ENCODE data around the gene NRROS. TPM values are rescaled to one million over a fixed set of nuclear protein-coding genes. Genes with fewer than 3 reads are reported as not detected.

NRROS gene
- polyA plus RNA-seq, 2 of the 4 experiments (the other 2 are of a cell fraction): not detected

DNA sequence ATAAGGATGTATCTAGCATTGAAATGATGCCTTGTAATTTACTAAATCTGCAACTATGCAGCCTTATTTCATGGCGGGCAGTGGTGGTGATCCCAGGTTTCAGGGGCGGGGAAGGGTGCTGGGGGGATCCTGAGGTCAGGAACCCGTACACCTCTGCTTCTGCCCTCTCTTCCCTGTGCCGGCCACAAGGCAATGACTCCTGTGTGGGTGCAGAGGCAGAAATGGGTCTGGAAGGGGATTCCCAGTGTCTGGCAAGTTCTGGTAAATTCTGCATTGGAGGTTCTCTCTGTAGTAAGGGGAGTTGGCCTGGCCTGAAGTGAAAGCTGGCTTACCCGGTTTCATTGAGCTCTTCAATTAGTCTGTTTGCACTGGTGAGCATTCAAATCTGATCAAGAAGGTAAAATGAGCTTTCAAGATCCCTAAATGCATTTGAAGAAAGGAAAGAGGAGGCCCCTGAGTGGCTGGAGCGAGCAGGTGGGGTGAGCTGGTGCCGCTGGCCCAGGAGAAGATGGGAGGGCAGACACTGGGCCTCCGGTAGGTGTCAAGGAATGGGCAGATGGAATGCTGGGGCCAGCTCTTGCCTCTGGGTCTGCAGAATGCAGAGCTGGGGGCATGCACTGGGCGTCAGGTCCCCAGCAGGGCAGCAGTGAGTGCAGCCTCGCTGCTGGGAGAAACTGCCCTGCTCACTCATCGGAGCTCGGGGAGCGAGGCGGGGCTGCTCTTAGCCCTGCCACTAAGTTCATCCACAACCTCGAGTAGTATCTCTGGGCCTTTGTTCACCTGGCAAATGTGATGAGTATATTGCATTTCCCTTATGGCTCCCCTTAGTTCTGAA is 13.7 kb downstream of the NRROS start:
- POLR2A ChIA-PET: no interaction called here

DNA sequence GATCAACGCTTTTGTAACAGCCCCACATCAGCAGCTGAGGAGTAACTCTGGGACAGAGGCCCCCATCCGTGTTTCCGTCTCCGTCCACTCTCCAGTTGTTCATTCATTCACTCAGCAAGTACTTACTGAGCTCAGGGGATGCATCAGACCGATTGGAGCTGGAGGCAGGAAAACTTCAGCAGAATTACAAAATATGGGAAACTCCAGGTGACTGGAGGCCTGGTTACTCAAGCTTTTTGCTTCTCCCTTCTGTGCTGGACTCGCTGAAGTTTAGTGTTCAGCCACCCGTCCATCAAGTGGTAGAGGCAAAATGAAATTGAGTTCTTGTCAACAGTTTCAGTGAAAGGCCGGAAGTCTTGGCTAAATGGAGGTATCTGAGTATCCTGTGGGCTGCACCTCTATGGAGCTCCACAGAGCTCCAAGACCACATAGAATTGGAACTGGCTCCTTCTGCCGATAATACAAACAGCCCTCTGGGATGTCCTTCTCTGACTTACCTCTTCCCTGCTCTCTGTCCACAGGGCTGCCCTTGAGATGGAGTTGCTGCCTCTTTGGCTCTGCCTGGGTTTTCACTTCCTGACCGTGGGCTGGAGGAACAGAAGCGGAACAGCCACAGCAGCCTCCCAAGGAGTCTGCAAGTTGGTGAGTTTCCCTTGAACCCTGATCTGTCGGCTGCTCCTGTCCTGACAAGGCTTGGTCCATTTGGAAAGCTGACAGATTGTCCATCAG is 14.7 kb downstream of the NRROS start:
- ChIA-PET CTCF (no interaction called here), POLR2A (no interaction called here)
- Histone ChIP-seq H3K4me1 (peaks cover 16% of the 10 kb centered on the region), H3K27ac (no peak overlapping the region), H3K9me3 (no peaks in the 10 kb centered on the region), H3K4me2 (no peak overlapping the region), H3K4me3 (no peak overlapping the region)
- WGBS (ENCODE audit: missing lambda C conversion rate): 87% methylated on average over 12 of the region's 12 CpGs
- DNase-seq (ENCODE audit: low read depth in 1 of 2, low spot score in 1 of 2) (no peak), ATAC-seq (no peak), FAIRE-seq (no peak)
- TF ChIP-seq ZFP36 (IDR thresholded peaks at IDR 0.05; ENCODE audit: borderline replicate concordance, partially characterized antibody) (no peak), POLR2AphosphoS2 (conservative IDR thresholded peaks at IDR 0.05; ENCODE audit: low read length) (no peak), GATA3 (IDR thresholded peaks at IDR 0.05; ENCODE audit: borderline replicate concordance) (no peak), CBX8 (IDR thresholded peaks at IDR 0.05) (no peak), CHD2 (IDR thresholded peaks at IDR 0.05; ENCODE audit: low read length, partially characterized antibody) (no peak), JUNB (IDR thresholded peaks at IDR 0.05) (no peak), RARB (CRISPR knock-in tag; IDR thresholded peaks at IDR 0.05) (no peak), MYC (IDR thresholded peaks at IDR 0.05; ENCODE audit: borderline replicate concordance, low read length) (no peak), ZC3H11A (IDR thresholded peaks at IDR 0.05) (no peak), MAFK (IDR thresholded peaks at IDR 0.05; ENCODE audit: partially characterized antibody) (no peak)
- TF ChIP-seq, protein P1, sequence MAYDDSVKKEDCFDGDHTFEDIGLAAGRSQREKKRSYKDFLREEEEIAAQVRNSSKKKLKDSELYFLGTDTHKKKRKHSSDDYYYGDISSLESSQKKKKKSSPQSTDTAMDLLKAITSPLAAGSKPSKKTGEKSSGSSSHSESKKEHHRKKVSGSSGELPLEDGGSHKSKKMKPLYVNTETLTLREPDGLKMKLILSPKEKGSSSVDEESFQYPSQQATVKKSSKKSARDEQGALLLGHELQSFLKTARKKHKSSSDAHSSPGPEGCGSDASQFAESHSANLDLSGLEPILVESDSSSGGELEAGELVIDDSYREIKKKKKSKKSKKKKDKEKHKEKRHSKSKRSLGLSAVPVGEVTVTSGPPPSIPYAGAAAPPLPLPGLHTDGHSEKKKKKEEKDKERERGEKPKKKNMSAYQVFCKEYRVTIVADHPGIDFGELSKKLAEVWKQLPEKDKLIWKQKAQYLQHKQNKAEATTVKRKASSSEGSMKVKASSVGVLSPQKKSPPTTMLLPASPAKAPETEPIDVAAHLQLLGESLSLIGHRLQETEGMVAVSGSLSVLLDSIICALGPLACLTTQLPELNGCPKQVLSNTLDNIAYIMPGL (CRISPR knock-in tag; IDR thresholded peaks at IDR 0.05; ENCODE audit: borderline replicate concordance): no peak

More for the DNA sequence above, 13.7 kb downstream of the NRROS start:
- CTCF ChIA-PET: no interaction called here
- TF ChIP-seq PHF8 (IDR thresholded peaks at IDR 0.05; ENCODE audit: borderline replicate concordance, low read depth) (no peak), RNF2 (IDR thresholded peaks at IDR 0.05; ENCODE audit: borderline replicate concordance, low read depth) (no peak), NR3C1 (IDR thresholded peaks at IDR 0.05) (no peak), HOXB5 (CRISPR knock-in tag; IDR thresholded peaks at IDR 0.05) (no peak), RAD21 (conservative IDR thresholded peaks at IDR 0.05 in 1 of 2, IDR thresholded peaks at IDR 0.05 in 1 of 2) (no peak), POLR2AphosphoS2 (conservative IDR thresholded peaks at IDR 0.05; ENCODE audit: low read length) (no peak), HOXB13 (CRISPR knock-in tag; IDR thresholded peaks at IDR 0.05; ENCODE audit: low read depth) (no peak), SMC3 (IDR thresholded peaks at IDR 0.05) (no peak)
- DNase-seq (ENCODE audit: low read depth in 1 of 2, low spot score in 1 of 2) (no peak), ATAC-seq (no peak), FAIRE-seq (no peak)
- Histone ChIP-seq H3K4me3 (no peak overlapping the region), H3K27ac (no peak overlapping the region), H3K4me1 (peaks cover 16% of the 10 kb centered on the region), H3K9me3 (no peaks in the 10 kb centered on the region), H3K4me2 (no peak overlapping the region)
- 79% methylated on average over 15 of the region's 15 CpGs for WGBS (ENCODE audit: missing lambda C conversion rate)

DNA sequence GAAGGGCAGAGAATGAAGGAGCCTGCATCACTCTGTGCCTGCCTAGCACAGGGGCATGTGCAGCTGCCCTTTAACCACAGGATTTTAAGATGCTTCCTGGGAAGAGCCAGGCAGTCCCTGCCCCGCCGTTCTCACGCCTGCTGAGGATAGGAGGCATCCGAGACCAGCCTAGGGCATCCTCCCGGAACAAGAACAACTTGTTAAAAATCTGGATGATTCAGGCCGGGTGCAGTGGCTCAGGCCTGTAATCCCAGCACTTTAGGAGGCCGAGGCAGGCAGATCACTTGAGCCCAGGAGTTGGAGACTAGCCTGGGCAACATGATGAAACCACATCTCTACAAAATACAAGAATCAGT is 15.2 kb downstream of the NRROS start:
- no peak overlapping the region for H3K27ac ChIP-seq
- 84% methylated on average over 4 of the region's 7 CpGs for WGBS (ENCODE audit: missing lambda C conversion rate)
- ChIA-PET CTCF (no interaction called here), POLR2A (no interaction called here)
- H3K4me3 ChIP-seq: no peak overlapping the region
- no peak overlapping the region for H3K4me2 ChIP-seq
- DNase-seq (ENCODE audit: low read depth in 1 of 2, low spot score in 1 of 2) (no peak), ATAC-seq (no peak), FAIRE-seq (no peak)
- H3K4me1 ChIP-seq: peaks cover 16% of the 10 kb centered on the region
- H3K9me3 ChIP-seq: no peaks in the 10 kb centered on the region
- TF ChIP-seq RFX5 (IDR thresholded peaks at IDR 0.05) (no peak), ZSCAN20 (CRISPR knock-in tag; IDR thresholded peaks at IDR 0.05) (no peak), CBX2 (IDR thresholded peaks at IDR 0.05; ENCODE audit: borderline replicate concordance, low read depth) (no peak), SMC3 (IDR thresholded peaks at IDR 0.05) (no peak), GATA3 (IDR thresholded peaks at IDR 0.05; ENCODE audit: borderline replicate concordance) (no peak), CEBPB (IDR thresholded peaks at IDR 0.05) (no peak), MAFK (IDR thresholded peaks at IDR 0.05; ENCODE audit: partially characterized antibody) (no peak), MAZ (IDR thresholded peaks at IDR 0.05; ENCODE audit: borderline replicate concordance, low read depth, low read length) (no peak), TP53 (CRISPR knock-in tag; IDR thresholded peaks at IDR 0.05) (no peak), HOXB13 (CRISPR knock-in tag; IDR thresholded peaks at IDR 0.05; ENCODE audit: low read depth) (no peak), POLR2AphosphoS2 (conservative IDR thresholded peaks at IDR 0.05; ENCODE audit: low read length) (no peak), ZFP36 (IDR thresholded peaks at IDR 0.05; ENCODE audit: borderline replicate concordance, partially characterized antibody) (no peak), ESRRA (IDR thresholded peaks at IDR 0.05; ENCODE audit: borderline replicate concordance, low read length) (no peak), NR3C1 (IDR thresholded peaks at IDR 0.05) (no peak), POLR2A (IDR thresholded peaks at IDR 0.05; ENCODE audit: low read length) (no peak), NFE2L2 (conservative IDR thresholded peaks at IDR 0.05; ENCODE audit: low read length) (no peak)
- TF ChIP-seq, protein P2, sequence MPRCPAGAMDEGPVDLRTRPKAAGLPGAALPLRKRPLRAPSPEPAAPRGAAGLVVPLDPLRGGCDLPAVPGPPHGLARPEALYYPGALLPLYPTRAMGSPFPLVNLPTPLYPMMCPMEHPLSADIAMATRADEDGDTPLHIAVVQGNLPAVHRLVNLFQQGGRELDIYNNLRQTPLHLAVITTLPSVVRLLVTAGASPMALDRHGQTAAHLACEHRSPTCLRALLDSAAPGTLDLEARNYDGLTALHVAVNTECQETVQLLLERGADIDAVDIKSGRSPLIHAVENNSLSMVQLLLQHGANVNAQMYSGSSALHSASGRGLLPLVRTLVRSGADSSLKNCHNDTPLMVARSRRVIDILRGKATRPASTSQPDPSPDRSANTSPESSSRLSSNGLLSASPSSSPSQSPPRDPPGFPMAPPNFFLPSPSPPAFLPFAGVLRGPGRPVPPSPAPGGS (IDR thresholded peaks at IDR 0.05): no peak
- TF ChIP-seq, protein P3, sequence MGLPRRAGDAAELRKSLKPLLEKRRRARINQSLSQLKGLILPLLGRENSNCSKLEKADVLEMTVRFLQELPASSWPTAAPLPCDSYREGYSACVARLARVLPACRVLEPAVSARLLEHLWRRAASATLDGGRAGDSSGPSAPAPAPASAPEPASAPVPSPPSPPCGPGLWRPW (IDR thresholded peaks at IDR 0.05): no peak

All from A549 (cell line).